ENCODE measurements around the gene PIAS4. TPM values are rescaled to one million over a fixed set of nuclear protein-coding genes. Genes with fewer than 3 reads are reported as not detected.

PIAS4 gene
- total RNA-seq, 1 experiment from 2014 or later = 54.4 TPM

- Histone ChIP-seq H3K4me3 (ENCODE audit: insufficient read depth, low read depth, low read length) (peak overlapping the region; percentile 85), H3K36me3 (replicated peaks; ENCODE audit: control insufficient read depth, insufficient read depth, low read length) (peaks cover 20% of the 10 kb centered on the region), H3K27me3 (ENCODE audit: control insufficient read depth, insufficient read depth, low read length) (no peaks in the 10 kb centered on the region)
- DNase-seq = no peak
These were observed 37.2 kb upstream of the PIAS4 start for GRCh38 chr19:3970313-3970807.

- H3K27me3 ChIP-seq (ENCODE audit: control insufficient read depth, insufficient read depth, low read length) = no peaks in the 10 kb centered on the region
- peaks cover 22% of the 10 kb centered on the region for H3K36me3 ChIP-seq (replicated peaks; ENCODE audit: control insufficient read depth, insufficient read depth, low read length)
- DNase-seq = peak; percentile 99
- H3K4me3 ChIP-seq (ENCODE audit: insufficient read depth, low read depth, low read length) = peak within 1 kb of the TSS; percentile 85
These were observed 36.5 kb upstream of the PIAS4 start, which contains the start of gene DAPK3 for GRCh38 chr19:3970808-3971598. Gene DAPK3 (minus strand): TSS chr19:3971099. CDS start chr19:3969735, 1,364 bp downstream.

- no peak for DNase-seq
- H3K36me3 ChIP-seq (replicated peaks; ENCODE audit: control insufficient read depth, insufficient read depth, low read length) = peaks cover 41% of the 10 kb centered on the region
- H3K4me3 ChIP-seq (ENCODE audit: insufficient read depth, low read depth, low read length) = no peak overlapping the region
- no peaks in the 10 kb centered on the region for H3K27me3 ChIP-seq (ENCODE audit: control insufficient read depth, insufficient read depth, low read length)
These were observed 32.4 kb upstream of the PIAS4 start for GRCh38 chr19:3975144-3975543.

GRCh38 chr19:3975637-3976087 lies 31.9 kb upstream of the PIAS4 start:
- DNase-seq = no peak
- H3K27me3 ChIP-seq (ENCODE audit: control insufficient read depth, insufficient read depth, low read length) = no peaks in the 10 kb centered on the region
- peaks cover 46% of the 10 kb centered on the region for H3K36me3 ChIP-seq (replicated peaks; ENCODE audit: control insufficient read depth, insufficient read depth, low read length)
- H3K4me3 ChIP-seq (ENCODE audit: insufficient read depth, low read depth, low read length) = no peak overlapping the region

- Histone ChIP-seq H3K27me3 (ENCODE audit: control insufficient read depth, insufficient read depth, low read length) (no peaks in the 10 kb centered on the region), H3K36me3 (replicated peaks; ENCODE audit: control insufficient read depth, insufficient read depth, low read length) (peaks cover 56% of the 10 kb centered on the region), H3K4me3 (ENCODE audit: insufficient read depth, low read depth, low read length) (no peak overlapping the region)
- peak; percentile 47 for DNase-seq
These were observed 30.9 kb upstream of the PIAS4 start for GRCh38 chr19:3976495-3977241.

- H3K27me3 ChIP-seq (ENCODE audit: control insufficient read depth, insufficient read depth, low read length) = no peaks in the 10 kb centered on the region
- H3K36me3 ChIP-seq (replicated peaks; ENCODE audit: control insufficient read depth, insufficient read depth, low read length) = peaks cover 64% of the 10 kb centered on the region
- peak; percentile 81 for DNase-seq
- H3K4me3 ChIP-seq (ENCODE audit: insufficient read depth, low read depth, low read length) = no peak overlapping the region
These were observed 30.0 kb upstream of the PIAS4 start for GRCh38 chr19:3977242-3978143.

- peaks cover 71% of the 10 kb centered on the region for H3K36me3 ChIP-seq (replicated peaks; ENCODE audit: control insufficient read depth, insufficient read depth, low read length)
- no peaks in the 10 kb centered on the region for H3K27me3 ChIP-seq (ENCODE audit: control insufficient read depth, insufficient read depth, low read length)
- H3K4me3 ChIP-seq (ENCODE audit: insufficient read depth, low read depth, low read length) = no peak overlapping the region
- peak; percentile 32 for DNase-seq
These were observed 29.4 kb upstream of the PIAS4 start for GRCh38 chr19:3978145-3978544.

GRCh38 chr19:3979289-3979673 lies 28.3 kb upstream of the PIAS4 start:
- H3K36me3 ChIP-seq (replicated peaks; ENCODE audit: control insufficient read depth, insufficient read depth, low read length) = peaks cover 82% of the 10 kb centered on the region
- H3K4me3 ChIP-seq (ENCODE audit: insufficient read depth, low read depth, low read length) = no peak overlapping the region
- no peaks in the 10 kb centered on the region for H3K27me3 ChIP-seq (ENCODE audit: control insufficient read depth, insufficient read depth, low read length)
- no peak for DNase-seq

GRCh38 chr19:3979674-3980352 lies 27.7 kb upstream of the PIAS4 start:
- Histone ChIP-seq H3K4me3 (ENCODE audit: insufficient read depth, low read depth, low read length) (no peak overlapping the region), H3K27me3 (ENCODE audit: control insufficient read depth, insufficient read depth, low read length) (no peaks in the 10 kb centered on the region), H3K36me3 (replicated peaks; ENCODE audit: control insufficient read depth, insufficient read depth, low read length) (peaks cover 84% of the 10 kb centered on the region)
- DNase-seq = peak; percentile 59

- Histone ChIP-seq H3K4me3 (ENCODE audit: insufficient read depth, low read depth, low read length) (no peak overlapping the region), H3K36me3 (replicated peaks; ENCODE audit: control insufficient read depth, insufficient read depth, low read length) (peaks cover 78% of the 10 kb centered on the region), H3K27me3 (ENCODE audit: control insufficient read depth, insufficient read depth, low read length) (no peaks in the 10 kb centered on the region)
- peak; percentile 53 for DNase-seq
These were observed 26.9 kb upstream of the PIAS4 start for GRCh38 chr19:3980353-3981251.

GRCh38 chr19:3981373-3981735 lies 26.2 kb upstream of the PIAS4 start:
- no peak for DNase-seq
- Histone ChIP-seq H3K36me3 (replicated peaks; ENCODE audit: control insufficient read depth, insufficient read depth, low read length) (peaks cover 74% of the 10 kb centered on the region), H3K27me3 (ENCODE audit: control insufficient read depth, insufficient read depth, low read length) (no peaks in the 10 kb centered on the region), H3K4me3 (ENCODE audit: insufficient read depth, low read depth, low read length) (no peak overlapping the region)

- peak; percentile 65 for DNase-seq
- Histone ChIP-seq H3K4me3 (ENCODE audit: insufficient read depth, low read depth, low read length) (no peak overlapping the region), H3K36me3 (replicated peaks; ENCODE audit: control insufficient read depth, insufficient read depth, low read length) (peaks cover 69% of the 10 kb centered on the region), H3K27me3 (ENCODE audit: control insufficient read depth, insufficient read depth, low read length) (no peaks in the 10 kb centered on the region)
These were observed 25.5 kb upstream of the PIAS4 start for GRCh38 chr19:3981736-3982681.

Data from H7 (cell line).